Hematopoietic multipotent progenitor cell treated with erythropoietin and hydrocortisone succinate and interleukin-3 and kit ligand, for 17 days (in vitro differentiated cells): ENCODE data around the gene ULK4.

Source experiments
- DNase-seq: peaks from one replicate; pipeline ENCODE4 v3.0.0-alpha.2; 2015; ENCODE audit warnings: low spot score

Gene ULK4

DNA sequence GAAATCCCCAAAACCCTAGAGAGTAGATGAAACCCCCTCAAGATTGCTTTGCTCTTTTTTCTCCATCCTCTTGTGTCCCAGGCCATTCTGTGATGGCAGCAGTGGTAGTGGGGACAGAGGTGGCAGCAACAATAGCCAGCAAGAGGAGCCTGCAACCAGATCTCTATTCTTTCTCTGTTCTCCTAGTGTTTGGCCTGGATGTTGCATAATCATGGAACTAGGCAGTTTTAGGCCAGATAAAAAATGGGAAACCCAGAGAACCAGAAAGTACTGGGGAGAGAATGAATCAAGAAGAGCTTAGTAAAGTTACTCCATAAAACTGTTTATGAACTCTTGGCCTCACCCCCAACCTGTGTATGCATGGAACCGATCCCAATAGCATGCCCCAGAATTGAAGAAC lies 710.3 kb downstream of the ULK4 start:
- no peak for DNase-seq

DNA sequence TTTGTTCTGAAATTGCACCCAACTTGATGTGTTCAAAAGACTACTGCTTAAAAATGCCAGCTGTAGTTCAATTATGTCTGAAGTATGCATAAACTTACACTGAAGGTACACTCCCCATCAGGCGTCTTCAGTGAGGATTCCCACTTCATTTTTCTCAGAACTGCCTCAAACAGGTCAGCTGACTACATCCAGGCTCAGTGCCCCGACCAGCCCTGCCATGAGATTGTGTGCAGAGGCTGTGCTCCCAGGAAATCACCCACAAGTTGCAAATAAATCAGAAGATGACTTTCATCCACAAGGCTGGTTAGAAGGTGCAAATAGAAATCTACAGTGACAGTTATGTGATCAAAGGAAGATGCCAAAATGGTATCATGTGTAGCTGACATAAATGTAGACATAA lies 711.1 kb downstream of the ULK4 start:
- DNase-seq: no peak

DNA sequence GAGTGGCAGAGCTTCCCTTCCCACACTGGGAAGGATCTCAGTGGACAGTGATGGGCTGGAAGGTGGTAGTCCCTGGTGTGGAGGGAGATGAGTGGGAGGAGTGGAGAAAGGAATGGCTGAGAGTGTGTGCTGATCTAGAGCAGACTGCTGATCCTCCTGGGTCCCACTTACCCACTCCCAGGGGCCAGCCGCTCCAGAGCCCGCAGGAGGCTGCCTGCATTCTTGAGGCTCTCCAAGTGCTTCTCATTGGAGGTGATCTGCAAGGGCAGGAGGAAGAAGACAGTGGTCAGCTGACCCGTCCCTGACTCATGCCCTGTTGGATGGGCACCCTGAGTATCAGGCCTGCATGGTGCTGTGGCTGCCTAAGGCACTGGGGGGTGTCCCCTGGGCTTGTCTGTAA lies 712.6 kb downstream of the ULK4 start:
- DNase-seq: no peak

DNA sequence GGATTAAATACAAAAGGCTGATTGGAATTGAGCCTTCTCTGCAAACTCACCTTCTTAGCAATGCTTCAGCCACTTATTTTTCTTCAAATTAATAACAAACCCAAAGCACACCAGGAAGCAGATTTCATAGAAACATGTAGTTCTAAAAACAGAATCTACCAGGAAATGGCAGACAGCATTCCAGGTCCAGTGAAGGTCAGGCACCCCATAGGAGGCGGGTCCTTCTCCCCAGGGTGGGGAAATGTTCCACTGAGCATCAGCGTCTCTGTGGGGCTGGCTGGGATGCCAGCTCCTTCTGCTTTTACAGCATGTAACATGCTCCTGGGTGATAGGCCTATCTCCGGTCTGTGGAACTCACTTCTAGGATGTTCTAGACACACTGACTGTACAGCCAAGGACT lies 713.4 kb downstream of the ULK4 start:
- DNase-seq: no peak

DNA sequence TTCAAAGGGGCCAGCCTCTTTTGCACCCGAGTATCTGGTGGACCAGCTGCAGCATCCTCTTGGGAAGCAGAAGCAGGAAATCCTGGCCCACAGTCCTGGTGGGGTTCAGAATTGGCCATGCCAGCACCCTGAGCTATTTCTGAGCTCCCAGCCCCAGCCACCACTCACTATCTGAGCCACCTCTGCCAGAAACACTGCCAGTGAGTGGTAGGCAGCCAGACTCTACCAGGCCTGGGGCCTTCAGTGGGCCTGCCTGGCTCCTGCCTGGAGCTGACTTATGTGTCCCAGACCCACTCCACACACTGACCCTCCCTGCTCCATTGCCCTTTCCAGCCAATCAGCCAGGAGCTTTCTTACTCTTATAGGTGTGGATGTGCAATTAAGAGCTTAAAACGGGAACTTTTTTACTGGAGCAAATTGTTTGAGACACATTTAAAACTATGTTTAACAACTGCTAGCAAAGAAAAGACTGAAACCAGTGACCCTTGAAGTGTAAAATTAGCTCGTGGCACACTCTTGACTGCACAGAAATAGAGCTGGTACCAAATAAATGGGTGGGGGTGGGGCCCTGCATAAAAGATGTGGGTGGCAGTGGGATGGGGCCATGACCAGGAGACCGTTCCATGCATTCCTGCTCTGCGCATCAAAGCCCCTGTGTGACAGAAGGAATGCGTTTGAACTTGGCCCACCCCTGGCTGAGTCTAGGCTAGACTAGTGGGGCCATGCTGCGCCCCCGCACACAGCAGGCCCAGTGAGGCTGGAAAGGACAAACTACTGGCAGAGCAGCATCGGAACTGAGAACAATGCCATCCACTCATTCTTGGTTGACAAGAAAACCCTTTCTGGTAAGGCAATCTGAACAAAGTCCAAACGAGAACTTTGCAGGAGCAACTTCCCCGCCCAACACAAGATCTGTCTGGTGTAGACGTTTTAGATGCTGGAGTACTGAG lies 714.6 kb downstream of the ULK4 start:
- no peak for DNase-seq

DNA sequence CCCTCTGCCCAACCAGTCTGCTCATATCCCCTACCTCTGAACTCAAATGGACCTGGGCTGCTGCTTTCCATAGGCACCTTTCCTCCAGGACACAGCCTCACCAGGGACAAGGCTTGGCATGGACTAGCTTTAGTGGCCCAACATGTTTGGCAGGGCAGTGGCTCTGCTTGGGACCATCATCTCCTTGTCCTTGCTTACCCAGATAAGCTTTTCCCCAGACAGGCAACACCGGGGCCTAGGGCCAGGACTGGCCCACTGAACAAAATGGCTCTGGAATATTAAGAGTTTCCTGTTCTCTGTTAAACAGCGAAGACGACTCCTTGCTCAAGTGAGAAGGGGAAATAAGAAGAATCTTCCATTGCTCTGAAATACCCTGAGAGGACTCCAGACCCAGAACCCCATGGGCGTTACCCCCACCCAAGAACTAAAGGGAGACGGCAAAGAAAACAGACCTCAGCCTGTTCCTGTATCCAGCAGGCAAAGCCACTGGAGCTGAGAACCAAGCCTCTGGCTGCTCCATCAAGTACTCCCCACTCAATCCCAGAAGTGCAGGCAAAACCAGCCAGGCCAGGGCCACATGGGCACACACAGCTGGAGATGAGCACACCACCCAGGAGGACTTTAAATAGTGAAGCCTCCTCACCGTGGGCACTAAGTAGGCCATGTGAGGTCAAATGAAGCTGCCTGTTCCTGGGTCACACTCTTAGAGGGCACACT lies 717.1 kb downstream of the ULK4 start:
- DNase-seq: no peak

DNA sequence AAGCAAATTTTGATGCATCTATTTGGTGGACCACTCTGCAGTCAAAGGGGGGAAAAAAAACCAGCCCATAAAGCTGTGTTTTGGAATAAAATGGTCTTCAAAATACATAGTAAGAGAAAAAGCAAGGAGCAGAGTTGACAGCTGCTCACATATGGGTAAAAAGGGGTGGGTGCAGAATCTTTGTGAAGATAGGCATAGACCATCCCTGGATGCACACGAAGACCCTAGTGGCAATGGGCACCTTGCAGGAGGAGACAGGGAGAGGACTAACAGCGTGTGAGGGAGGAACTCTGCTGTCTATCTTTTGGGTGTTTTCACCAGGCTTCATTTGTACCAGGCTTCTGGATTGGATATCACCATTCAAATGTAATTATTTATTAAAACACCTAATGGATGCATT lies 718.7 kb downstream of the ULK4 start:
- no peak for DNase-seq

DNA sequence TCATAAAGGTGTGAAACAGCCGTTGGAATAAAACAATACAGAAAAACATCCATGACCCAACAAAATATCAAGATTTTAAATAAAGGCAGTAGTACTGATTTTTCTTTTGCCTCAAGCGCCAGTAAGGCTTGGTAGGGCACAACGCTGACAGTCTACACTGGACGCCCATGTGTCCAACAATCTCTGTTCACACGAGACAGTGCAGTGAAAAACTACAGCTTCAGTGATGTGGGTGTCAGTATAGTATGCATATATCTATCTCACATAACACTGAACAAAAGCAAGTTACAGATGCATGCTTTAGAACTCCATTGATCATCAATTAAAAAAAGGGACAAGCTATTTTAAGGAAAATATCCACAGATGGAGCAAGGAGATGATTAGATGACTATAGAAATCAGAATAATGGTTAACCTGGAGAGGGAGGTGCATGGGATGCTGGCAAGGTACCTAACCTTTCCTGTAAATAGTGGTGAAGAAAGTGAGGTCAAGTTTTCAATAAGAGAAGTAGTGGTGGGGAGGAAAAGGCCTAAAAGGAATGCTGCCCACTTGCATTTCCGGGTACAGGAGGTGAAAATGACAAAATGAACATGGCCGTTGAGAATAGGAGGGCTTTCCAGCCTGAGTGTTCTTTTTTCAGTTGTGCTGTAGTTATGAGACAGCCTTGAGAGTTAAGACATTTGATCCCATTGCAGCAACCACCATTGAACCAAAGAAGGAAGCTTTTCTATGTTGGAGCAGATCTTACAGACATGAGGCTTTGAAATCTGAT lies 719.9 kb downstream of the ULK4 start:
- no peak for DNase-seq

DNA sequence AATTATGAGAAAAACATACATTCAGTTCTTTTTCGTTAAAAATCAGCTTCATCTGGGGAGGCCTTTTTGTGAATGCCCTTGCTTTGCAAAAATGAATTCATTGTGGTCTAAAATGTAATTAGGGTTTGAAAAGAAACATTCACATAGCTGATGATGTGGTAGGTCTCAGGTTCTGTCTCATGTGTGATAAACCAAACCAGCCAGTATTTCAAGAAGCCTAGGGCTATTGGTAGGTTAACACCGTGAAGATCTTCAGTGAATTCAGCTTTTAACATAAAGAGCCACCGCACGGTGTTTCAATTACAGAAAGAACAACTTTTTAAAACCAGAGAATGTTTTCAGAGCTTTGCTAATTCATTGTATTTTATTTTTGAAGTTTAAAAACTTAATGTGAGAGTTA lies 720.7 kb downstream of the ULK4 start:
- DNase-seq: no peak

DNA sequence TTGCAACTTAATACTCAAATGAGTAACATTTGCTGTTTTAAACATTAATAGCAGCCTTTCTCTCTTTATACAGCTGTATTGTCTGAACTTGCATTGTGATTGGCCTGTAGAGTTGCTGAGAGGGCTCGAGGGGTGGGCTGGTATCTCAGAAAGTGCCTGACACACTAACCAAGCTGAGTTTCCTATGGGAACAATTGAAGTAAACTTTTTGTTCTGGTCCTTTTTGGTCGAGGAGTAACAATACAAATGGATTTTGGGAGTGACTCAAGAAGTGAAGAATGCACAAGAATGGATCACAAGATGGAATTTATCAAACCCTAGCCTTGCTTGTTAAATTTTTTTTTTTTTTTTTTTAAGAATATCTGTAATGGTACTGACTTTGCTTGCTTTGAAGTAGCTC lies 722.3 kb downstream of the ULK4 start:
- no peak for DNase-seq

DNA sequence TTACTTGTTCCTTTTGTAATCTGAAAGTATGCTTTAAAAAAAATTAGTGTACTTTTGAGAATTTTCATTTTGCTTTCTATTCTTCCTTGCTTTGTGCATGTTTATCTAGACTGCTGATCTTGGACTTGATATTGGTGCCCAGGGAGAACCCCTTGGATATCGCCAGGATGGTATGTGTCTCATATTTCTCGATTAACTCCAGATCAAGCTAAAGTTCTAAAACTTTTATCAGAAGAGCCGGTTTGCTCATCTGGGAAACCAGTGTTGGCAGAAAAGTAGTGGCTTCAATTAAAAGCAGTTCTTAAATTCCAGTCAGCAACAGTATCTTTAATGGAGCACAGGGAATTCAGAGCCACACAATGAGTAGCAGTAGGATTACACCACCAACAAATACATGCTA lies 724.0 kb downstream of the ULK4 start:
- DNase-seq: no peak

DNA sequence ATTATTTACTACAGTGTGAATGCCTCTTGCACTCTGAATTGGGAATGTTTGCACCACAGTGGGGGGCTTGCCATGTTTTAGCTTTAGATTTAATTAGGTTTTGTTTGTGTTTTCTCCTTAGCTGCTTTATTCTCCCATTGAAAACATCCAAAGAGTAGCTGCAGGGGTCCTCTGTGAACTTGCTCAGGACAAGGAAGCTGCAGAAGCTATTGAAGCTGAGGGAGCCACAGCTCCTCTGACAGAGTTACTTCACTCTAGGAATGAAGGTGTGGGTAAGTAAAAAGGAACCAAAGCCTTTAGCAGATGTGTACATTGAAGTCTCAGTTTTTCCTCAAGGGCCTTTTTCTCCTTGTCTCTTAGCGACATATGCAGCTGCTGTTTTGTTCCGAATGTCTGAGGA lies 725.7 kb downstream of the ULK4 start:
- DNase-seq: no peak

DNA sequence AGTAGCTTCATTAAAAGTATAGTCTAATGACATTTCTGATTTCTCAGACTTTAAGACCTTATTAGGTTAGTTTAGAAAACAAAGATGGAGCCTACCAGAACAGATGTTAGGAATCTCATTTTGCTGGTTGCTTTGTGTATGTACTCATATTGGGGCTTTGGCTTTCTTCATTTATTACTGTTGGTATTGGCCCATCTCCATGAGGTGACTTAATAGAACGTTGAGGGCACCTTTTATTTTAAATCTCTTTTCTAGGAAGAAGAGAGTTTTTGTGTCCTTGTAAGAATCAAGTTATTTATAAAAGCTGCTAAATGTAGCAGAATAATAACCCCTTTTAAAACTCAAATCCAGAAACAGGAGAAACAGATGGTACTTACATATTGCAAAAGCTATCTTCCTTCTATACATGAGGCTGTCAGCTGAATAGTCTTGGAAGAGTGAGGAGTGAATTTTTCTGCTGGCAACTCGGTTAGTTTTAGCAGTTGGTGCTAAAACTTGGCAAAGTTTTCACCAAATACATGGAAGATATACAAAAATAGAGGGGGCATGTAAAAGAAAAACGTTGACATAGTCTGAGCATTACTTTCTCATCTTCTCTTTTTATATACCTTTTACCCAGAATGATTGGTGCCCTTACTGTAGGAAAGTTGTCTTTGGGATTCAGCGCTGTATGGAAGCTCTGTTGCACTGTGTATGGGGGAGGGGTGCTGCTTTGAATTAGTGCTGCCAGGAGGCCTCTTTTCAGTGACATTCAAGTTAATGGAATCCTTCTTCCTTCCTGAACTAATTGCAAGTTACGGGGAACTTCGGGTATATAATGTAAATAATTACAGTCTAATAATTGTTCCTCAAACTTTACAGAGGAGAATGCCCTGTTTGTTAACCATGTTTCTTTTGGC lies 726.8 kb downstream of the ULK4 start:
- no peak for DNase-seq

DNA sequence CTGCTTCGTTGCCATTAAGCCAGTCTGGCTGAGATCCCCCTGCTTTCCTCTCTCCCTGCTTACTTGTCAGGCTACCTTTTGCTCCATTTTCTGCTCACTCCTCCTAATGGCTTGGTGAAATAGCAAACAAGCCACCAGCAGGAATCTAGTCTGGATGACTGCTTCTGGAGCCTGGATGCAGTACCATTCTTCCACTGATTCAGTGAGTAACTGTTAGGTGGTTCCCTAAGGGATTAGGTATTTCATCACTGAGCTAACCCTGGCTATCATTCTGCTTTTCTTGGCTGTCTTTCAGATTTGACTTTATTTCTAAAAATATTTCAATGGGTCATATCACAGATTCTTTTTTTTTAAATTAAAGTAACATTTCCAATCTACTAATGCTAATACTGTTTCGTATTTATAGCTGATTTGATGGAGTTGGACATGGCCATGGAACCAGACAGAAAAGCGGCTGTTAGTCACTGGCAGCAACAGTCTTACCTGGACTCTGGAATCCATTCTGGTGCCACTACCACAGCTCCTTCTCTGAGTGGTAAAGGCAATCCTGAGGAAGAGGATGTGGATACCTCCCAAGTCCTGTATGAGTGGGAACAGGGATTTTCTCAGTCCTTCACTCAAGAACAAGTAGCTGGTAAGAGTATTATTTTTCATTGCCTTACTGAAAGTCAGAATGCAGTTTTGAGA lies 737.6 kb downstream of the ULK4 start:
- DNase-seq: no peak

DNA sequence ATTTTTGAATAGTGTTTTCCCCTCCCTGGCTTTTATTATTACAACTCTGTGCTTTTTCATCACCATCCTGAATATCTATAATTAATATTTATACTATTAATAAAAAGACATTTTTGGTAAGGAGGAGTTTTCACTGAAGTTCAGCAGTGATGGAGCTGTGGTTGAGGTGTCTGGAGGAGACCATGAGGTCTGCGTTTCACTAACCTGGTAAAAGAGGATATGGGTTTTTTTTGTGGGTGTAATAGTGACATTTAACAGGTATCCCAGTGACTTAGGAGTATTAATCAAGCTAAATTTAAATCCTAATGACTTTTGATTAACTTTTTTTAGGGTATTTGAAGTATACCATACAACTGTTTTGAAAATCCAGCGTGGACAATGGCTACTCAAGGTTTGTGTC lies 738.2 kb downstream of the ULK4 start:
- DNase-seq: no peak

DNA sequence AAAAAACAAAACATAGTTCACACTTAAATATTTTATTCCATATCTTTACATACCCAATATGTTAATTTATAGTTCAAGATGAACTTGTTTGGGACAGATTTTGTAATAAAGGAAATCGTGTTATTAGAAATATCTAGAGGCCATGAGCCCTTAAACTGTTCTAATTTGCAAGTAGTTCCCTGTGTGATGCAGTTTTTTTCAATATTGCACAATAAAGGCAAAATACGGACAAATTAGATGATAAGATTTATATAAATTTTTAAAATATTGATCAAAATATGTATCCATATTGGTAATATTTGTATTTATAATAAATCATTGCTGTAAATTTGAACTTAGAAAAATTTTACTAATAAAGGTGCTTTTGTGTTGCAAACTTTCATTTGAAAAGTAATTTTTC lies 738.8 kb downstream of the ULK4 start:
- no peak for DNase-seq

DNA sequence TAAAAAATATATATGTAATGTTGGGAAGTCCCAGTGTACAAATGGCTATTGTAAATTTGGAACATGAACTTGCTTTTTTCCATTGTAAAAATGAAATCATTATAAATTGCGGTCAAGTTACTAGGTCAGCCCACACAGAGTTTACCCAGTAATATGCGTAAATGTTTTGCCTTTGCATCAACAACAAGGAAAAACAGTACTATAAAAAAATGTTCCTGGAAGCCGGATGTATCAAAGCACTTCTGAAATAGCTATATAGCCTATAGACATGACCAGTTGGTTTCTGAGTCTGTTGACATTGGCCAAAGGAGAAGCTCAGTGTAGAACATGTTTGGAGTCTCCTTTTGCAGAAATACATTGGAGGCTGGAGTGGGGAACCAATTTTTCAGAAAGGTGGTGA lies 739.4 kb downstream of the ULK4 start:
- DNase-seq: no peak

DNA sequence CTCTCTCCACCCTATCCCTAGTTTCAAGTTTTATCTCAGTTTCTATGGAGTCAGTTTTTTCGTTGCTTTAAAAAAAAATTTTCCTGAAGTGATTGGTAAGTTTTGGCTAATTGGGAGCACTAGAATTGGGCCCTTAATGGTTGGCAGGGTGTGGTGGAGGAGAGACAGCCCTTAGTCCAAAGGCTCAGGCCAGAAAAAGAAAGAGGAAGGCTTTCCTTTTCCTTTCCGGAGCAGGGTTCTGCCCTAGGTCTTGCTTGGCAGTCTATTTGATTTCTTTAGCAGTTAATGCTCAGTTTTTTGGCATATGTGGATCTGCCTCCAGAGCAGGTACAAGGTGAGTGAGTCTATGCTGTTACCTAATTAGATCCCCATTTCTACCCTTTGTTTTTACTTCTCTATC lies 739.9 kb downstream of the ULK4 start:
- no peak for DNase-seq

DNA sequence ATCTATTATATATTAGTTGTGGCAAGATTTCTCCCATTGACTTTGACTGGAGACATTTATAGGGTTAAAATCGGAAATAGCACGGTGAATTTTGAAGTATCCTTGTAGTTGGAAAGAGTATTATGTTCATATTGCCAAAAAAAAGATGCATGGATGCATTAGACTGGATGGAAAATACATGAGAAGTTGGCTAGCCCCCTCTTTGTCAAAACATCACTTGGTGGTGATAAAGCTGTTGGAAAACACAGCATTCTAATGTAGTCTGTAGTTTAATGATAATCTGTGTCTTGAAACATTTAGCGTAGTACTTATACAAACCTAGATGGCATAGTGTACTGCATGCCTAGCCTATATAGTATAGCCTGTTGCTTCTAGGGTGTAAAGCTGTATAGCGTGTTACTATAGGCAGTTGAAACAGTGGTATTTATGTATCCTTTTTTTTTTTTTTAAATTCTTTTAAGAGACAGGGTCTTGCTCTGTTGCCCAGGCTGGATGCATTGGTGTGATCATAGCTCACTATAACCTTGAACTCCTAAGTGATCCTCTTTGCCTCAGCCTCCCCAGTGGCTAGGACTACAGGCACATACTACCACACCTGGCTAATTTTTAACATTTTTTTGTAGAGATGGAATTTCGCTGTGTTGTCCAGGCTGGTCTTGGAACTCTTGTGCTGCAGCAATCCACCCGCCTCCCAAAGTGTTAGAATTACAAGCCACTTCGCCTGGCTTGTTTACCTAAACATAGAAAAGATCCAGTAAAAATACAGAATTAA lies 740.8 kb downstream of the ULK4 start:
- no peak for DNase-seq

DNA sequence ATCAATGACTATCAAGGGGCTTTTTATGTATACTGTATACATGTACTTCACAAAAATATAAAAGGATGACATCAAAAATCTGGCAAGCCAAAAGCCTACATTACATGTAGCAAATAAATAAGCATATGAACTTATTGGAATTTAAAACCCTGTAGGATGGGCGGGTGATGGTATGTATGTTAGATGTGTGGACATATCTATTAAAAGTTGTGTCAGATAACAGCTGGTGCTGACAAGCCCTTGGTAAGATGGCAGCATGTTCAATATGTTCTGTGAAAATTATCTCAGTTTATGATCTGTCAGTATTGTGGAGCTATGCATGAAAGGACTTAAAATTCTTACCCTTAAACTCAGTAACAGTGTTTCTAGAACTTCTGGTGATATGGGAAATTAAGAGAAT lies 742.5 kb downstream of the ULK4 start:
- no peak for DNase-seq
